HG02678 (cell line): ENCODE measurements around the gene SPATA31A1.
"Not testable (repeated sequence)": the region's sequence is repeated elsewhere in the genome, so short reads cannot be mapped to it uniquely, and the experiment has no call there.

ENCODE experiments used
- ATAC-seq: cut with Tn5 transposase; IDR thresholded peaks from one replicate; pipeline ENCODE4 v1.9.1; 2021; ENCODE audit warnings: mild to moderate bottlenecking, moderate library complexity; ENCODE audit not compliant: unreplicated experiment

SPATA31A1 gene

GRCh38 chr9:39355369-39355768 lies at the start of gene SPATA31A1:
SPATA31A1 (plus strand) TSS chr9:39355669; CDS start chr9:39355731, 62 bp downstream.
- ATAC-seq = not testable (repeated sequence)

- not testable (repeated sequence) for ATAC-seq
Measured at GRCh38 chr9:39407261-39408204, 52.1 kb downstream of the SPATA31A1 start.

GRCh38 chr9:39411254-39411940 lies 55.9 kb downstream of the SPATA31A1 start:
- ATAC-seq = not testable (repeated sequence)
